H9 (cell line): ENCODE results near the gene HDAC6. TPM values are rescaled to one million over a fixed set of nuclear protein-coding genes. Genes with fewer than 3 reads are reported as not detected.

Source experiments
- DNase-seq: peaks from one replicate; pipeline ENCODE4 v3.0.0-alpha.2; 2017
- H2AFZ ChIP-seq: one replicate; pipeline ENCODE4 v1.6.1; 2013; ENCODE audit warnings: mild to moderate bottlenecking, low read length, control low read depth, moderate library complexity
- H2AK5ac ChIP-seq: 2 replicates; pipeline ENCODE4 v1.6.1; 2013; ENCODE audit warnings: low read length, control low read depth, mixed read lengths; ENCODE audit not compliant: insufficient read length
- H2BK120ac ChIP-seq: one replicate; pipeline ENCODE4 v1.6.1; 2013; ENCODE audit warnings: low read depth, mild to moderate bottlenecking, low read length, control low read depth, inconsistent platforms; ENCODE audit not compliant: poor library complexity, severe bottlenecking
- H2BK12ac ChIP-seq: 2 replicates; pipeline ENCODE4 v1.6.1; 2013; ENCODE audit warnings: low read length, control low read depth, mixed read lengths, low read depth; ENCODE audit not compliant: insufficient read length
- H2BK15ac ChIP-seq: 2 replicates; pipeline ENCODE4 v1.6.1; 2013; ENCODE audit warnings: low read depth, low read length, control low read depth
- H2BK20ac ChIP-seq: one replicate; pipeline ENCODE4 v1.6.1; 2013; ENCODE audit warnings: low read depth, mild to moderate bottlenecking, low read length, control low read depth, inconsistent platforms; ENCODE audit not compliant: poor library complexity, severe bottlenecking
- H2BK5ac ChIP-seq: 2 replicates; pipeline ENCODE4 v1.6.1; 2013; ENCODE audit warnings: low read length, control low read depth, mixed read lengths; ENCODE audit not compliant: insufficient read length
- H3K14ac ChIP-seq: 2 replicates; pipeline ENCODE4 v1.6.1; 2013; ENCODE audit warnings: low read length, control low read depth; ENCODE audit not compliant: insufficient read depth
- H3K18ac ChIP-seq: 2 replicates; pipeline ENCODE4 v1.6.1; 2013; ENCODE audit warnings: low read depth, mild to moderate bottlenecking, mixed read lengths, low read length, control low read depth; ENCODE audit not compliant: insufficient read length
- H3K23ac ChIP-seq: 2 replicates; pipeline ENCODE4 v1.6.1; 2013; ENCODE audit warnings: low read length, control low read depth, mixed read lengths, low read depth; ENCODE audit not compliant: insufficient read length
- H3K23me2 ChIP-seq: 2 replicates; pipeline ENCODE4 v1.6.1; 2013; ENCODE audit warnings: low read depth, mild to moderate bottlenecking, mixed read lengths, low read length, control low read depth; ENCODE audit not compliant: insufficient read length, poor library complexity, severe bottlenecking
- H3K27ac ChIP-seq: 2 replicates; pipeline ENCODE4 v1.5.1; 2013; ENCODE audit warnings: low read length, control low read depth, mixed read lengths, low read depth; ENCODE audit not compliant: insufficient read length
- H3K27me3 ChIP-seq: 2 replicates; pipeline ENCODE4 v1.6.1; 2013; ENCODE audit warnings: low read length, control low read depth, inconsistent platforms; ENCODE audit not compliant: insufficient read depth
- H3K4ac ChIP-seq: 2 replicates; pipeline ENCODE4 v1.6.1; 2013; ENCODE audit warnings: low read depth, mild to moderate bottlenecking, control low read depth, inconsistent platforms, low read length, moderate library complexity
- H3K4me1 ChIP-seq: 2 replicates; pipeline ENCODE4 v1.6.1; 2013; ENCODE audit warnings: low read length, control low read depth, inconsistent platforms; ENCODE audit not compliant: insufficient read depth
- H3K4me2 ChIP-seq: 2 replicates; pipeline ENCODE4 v1.6.1; 2013; ENCODE audit warnings: low read length, control low read depth, mixed read lengths; ENCODE audit not compliant: insufficient read length, insufficient read depth
- H3K56ac ChIP-seq: 2 replicates; pipeline ENCODE4 v1.6.1; 2013; ENCODE audit warnings: low read depth, mild to moderate bottlenecking, mixed read lengths, low read length, control low read depth; ENCODE audit not compliant: insufficient read length
- H3K79me1 ChIP-seq: 2 replicates; pipeline ENCODE4 v1.6.1; 2013; ENCODE audit warnings: low read depth, mild to moderate bottlenecking, moderate library complexity, low read length, control low read depth, inconsistent platforms; ENCODE audit not compliant: insufficient read depth, poor library complexity, severe bottlenecking
- H3K79me2 ChIP-seq: 2 replicates; pipeline ENCODE4 v1.6.1; 2013; ENCODE audit warnings: low read length, control low read depth, inconsistent platforms; ENCODE audit not compliant: insufficient read depth
- H3K9ac ChIP-seq: 2 replicates; pipeline ENCODE4 v1.6.1; 2013; ENCODE audit warnings: low read length, control low read depth, mixed read lengths; ENCODE audit not compliant: insufficient read length; ENCODE audit errors: extremely low read depth
- H3K9me3 ChIP-seq: one replicate; pipeline ENCODE4 v1.6.1; 2013; ENCODE audit warnings: low read depth, low read length, inconsistent platforms; ENCODE audit not compliant: control insufficient read depth
- H3T11ph ChIP-seq: one replicate; pipeline ENCODE4 v1.6.1; 2013; ENCODE audit warnings: mild to moderate bottlenecking, low read length, control low read depth, inconsistent platforms
- H4K20me1 ChIP-seq: one replicate; pipeline ENCODE4 v1.6.1; 2013; ENCODE audit not compliant: control insufficient read depth, insufficient read length, insufficient read depth
- H4K5ac ChIP-seq: 2 replicates; pipeline ENCODE4 v1.6.1; 2013; ENCODE audit warnings: low read depth, mild to moderate bottlenecking, mixed read lengths, low read length, control low read depth; ENCODE audit not compliant: insufficient read length
- H4K8ac ChIP-seq: replicated peaks from 2 replicates; pipeline ENCODE4 v1.6.1; 2013; ENCODE audit warnings: low read length, control low read depth, mixed read lengths, low read depth; ENCODE audit not compliant: insufficient read length
- H4K91ac ChIP-seq: 2 replicates; pipeline ENCODE4 v1.6.1; 2013; ENCODE audit warnings: low read depth, mild to moderate bottlenecking, moderate library complexity, mixed read lengths, low read length, control low read depth; ENCODE audit not compliant: insufficient read length
- H3K27ac Mint-ChIP-seq, 3 experiments: 2 replicates in 2 of 3; 3 replicates in 1 of 3; pipeline ENCODE4 v1.8.0; 2020 to 2021; ENCODE audit warnings: mixed read lengths in 3 of 3, mild to moderate bottlenecking in 1 of 3, moderate library complexity in 1 of 3
- H3K27me3 Mint-ChIP-seq: 2 replicates; pipeline ENCODE4 v1.8.0; 2021; ENCODE audit warnings: low read depth, mild to moderate bottlenecking, moderate library complexity, mixed read lengths
- H3K36me3 Mint-ChIP-seq, 3 experiments: 2 replicates in 2 of 3; 3 replicates in 1 of 3; pipeline ENCODE4 v1.8.0; 2020 to 2021; ENCODE audit warnings: low read depth in 3 of 3, mixed read lengths in 3 of 3; ENCODE audit not compliant: insufficient read depth in 1 of 3
- H3K4me1 Mint-ChIP-seq, 2 experiments: 2 replicates each; pipeline ENCODE4 v1.8.0; 2020; ENCODE audit warnings: mixed read lengths in 2 of 2
- H3K4me3 Mint-ChIP-seq, 2 experiments: 2 replicates in 1 of 2; 3 replicates in 1 of 2; pipeline ENCODE4 v1.8.0; 2020 to 2021; ENCODE audit warnings: mild to moderate bottlenecking in 2 of 2, mixed read lengths in 2 of 2, moderate library complexity in 1 of 2
- H3K9me3 Mint-ChIP-seq, 2 experiments: 2 replicates in 1 of 2; 3 replicates in 1 of 2; pipeline ENCODE4 v1.8.0; 2020; ENCODE audit warnings: mild to moderate bottlenecking in 2 of 2, mixed read lengths in 2 of 2, moderate library complexity in 1 of 2
- WGBS: extraction: QIAGEN DNeasy Blood & Tissue Kit; methylation state at CpG from one replicate; pipeline ENCODE4 v1.1.7; 2013; ENCODE audit warnings: missing lambda C conversion rate, low lambda C conversion rate, mixed read lengths; ENCODE audit not compliant: insufficient read length; ENCODE audit errors: extremely low coverage; 5-methylcytosine and 5-hydroxymethylcytosine counted together
- total RNA-seq: library from RNA; stranded (reverse); gene quantifications from 2 replicates; pipeline ENCODE4 v1.2.1, GENCODE V29; 2021
- TF ChIP-seq, protein P1 (sequence below): fragments of 200-600 bp; sonication (generic); conservative IDR thresholded peaks from 3 replicates; pipeline ENCODE4 v1.8.0; 2021; ENCODE audit warnings: antibody characterized with exemption, mild to moderate bottlenecking

Gene HDAC6
- total RNA-seq, 1 experiment from 2014 or later = 52.8 TPM

DNA sequence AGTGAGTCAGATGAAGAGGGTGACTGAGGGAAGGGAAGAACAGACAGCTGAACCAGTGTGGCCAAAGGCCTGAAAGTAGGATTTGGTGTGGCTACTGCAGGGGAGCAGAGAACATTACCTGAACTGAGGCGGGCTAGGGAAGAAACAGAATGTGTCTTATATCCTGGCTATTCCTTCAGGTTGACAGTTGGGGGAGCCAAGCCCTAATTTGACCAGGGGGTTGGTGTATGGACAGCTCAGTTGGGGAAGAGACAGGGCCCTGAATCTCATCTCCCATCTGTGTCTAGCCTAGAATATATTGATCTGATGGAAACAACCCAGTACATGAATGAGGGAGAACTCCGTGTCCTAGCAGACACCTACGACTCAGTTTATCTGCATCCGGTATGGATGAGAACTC, 4.2 kb downstream of the HDAC6 start:
- Histone ChIP-seq H3K23ac (no peak overlapping the region), H3K79me1 (no peaks in the 10 kb centered on the region), H2BK15ac (no peak overlapping the region), H3K14ac (no peak overlapping the region), H3T11ph (no peak overlapping the region), H4K5ac (no peak overlapping the region), H3K4ac (no peak overlapping the region), H2AK5ac (no peak overlapping the region), H2AFZ (no peak overlapping the region), H2BK20ac (no peak overlapping the region), H4K91ac (no peak overlapping the region), H4K8ac (no peak overlapping the region), H3K23me2 (peaks cover 3% of the 10 kb centered on the region), H2BK12ac (no peak overlapping the region), H3K27me3 (no peaks in the 10 kb centered on the region), H3K18ac (no peak overlapping the region), H3K4me2 (no peak overlapping the region), H3K27ac (no peak overlapping the region), H3K4me1 (no peaks in the 10 kb centered on the region), H2BK120ac (no peak overlapping the region), H3K79me2 (no peaks in the 10 kb centered on the region), H3K9me3 (no peaks in the 10 kb centered on the region), H2BK5ac (no peak overlapping the region), H3K9ac (no peak overlapping the region), H3K56ac (no peak overlapping the region), H4K20me1 (no peaks in the 10 kb centered on the region)
- no CpG with 5 or more reads among the region's 4 CpGs for WGBS
- H3K36me3 Mint-ChIP-seq = peaks cover 21 to 47% (median 42%) of the 10 kb centered on the region in 3 experiments
- peaks cover 63 to 69% of the 10 kb centered on the region in 2 experiments for H3K9me3 Mint-ChIP-seq
- no peak for DNase-seq
- no peaks in the 10 kb centered on the region for H3K27me3 Mint-ChIP-seq
- peaks cover 0 to 7% of the 10 kb centered on the region in 2 experiments; a peak in 3 of 4 replicates for H3K4me1 Mint-ChIP-seq
- peak overlapping the region in 1 of 2 experiments; percentile 4; a peak in 1 of 5 replicates for H3K4me3 Mint-ChIP-seq
- TF ChIP-seq, protein P1, sequence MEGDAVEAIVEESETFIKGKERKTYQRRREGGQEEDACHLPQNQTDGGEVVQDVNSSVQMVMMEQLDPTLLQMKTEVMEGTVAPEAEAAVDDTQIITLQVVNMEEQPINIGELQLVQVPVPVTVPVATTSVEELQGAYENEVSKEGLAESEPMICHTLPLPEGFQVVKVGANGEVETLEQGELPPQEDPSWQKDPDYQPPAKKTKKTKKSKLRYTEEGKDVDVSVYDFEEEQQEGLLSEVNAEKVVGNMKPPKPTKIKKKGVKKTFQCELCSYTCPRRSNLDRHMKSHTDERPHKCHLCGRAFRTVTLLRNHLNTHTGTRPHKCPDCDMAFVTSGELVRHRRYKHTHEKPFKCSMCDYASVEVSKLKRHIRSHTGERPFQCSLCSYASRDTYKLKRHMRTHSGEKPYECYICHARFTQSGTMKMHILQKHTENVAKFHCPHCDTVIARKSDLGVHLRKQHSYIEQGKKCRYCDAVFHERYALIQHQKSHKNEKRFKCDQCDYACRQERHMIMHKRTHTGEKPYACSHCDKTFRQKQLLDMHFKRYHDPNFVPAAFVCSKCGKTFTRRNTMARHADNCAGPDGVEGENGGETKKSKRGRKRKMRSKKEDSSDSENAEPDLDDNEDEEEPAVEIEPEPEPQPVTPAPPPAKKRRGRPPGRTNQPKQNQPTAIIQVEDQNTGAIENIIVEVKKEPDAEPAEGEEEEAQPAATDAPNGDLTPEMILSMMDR = peak; percentile 15; the same call in 1 of the 3 replicates
- no peak overlapping the region for H3K27ac Mint-ChIP-seq
